H1 (cell line): ENCODE measurements around the gene DUSP1.

Experiments
- BACH1 ChIP-seq: IDR thresholded peaks from 2 replicates; pipeline ENCODE4 v1.6.1; 2012; ENCODE audit warnings: low read length, improper control_type of control experiment
- CBX8 ChIP-seq: fragments of 300-800, 300-1000 bp; sonication (generic); IDR thresholded peaks from 2 replicates; pipeline ENCODE4 v1.7.1; 2016; ENCODE audit warnings: low read depth, low read length, borderline replicate concordance
- EZH2 ChIP-seq: fragments of 200-600 bp; sonication (generic); IDR thresholded peaks from 2 replicates; pipeline ENCODE4 v1.7.1; 2012; ENCODE audit warnings: low read depth, mild to moderate bottlenecking, moderate library complexity, low read length, inconsistent platforms; ENCODE audit not compliant: severe bottlenecking
- JUND ChIP-seq: IDR thresholded peaks from 2 replicates; pipeline ENCODE4 v1.6.1; 2011; ENCODE audit warnings: mild to moderate bottlenecking, improper control_type of control experiment, low read length
- PHF8 ChIP-seq: fragments of 200-600 bp; sonication (generic); conservative IDR thresholded peaks from 2 replicates; pipeline ENCODE4 v1.7.1; 2012; ENCODE audit warnings: low read depth, mild to moderate bottlenecking, inconsistent platforms, low read length, moderate library complexity
- POLR2A ChIP-seq, 2 experiments: IDR thresholded peaks; 1 replicate in 1 of 2; 2 replicates in 1 of 2; pipeline ENCODE4 v1.6.1; 2011; ENCODE audit warnings: low read depth in 2 of 2, low read length in 2 of 2, mild to moderate bottlenecking in 2 of 2; ENCODE audit errors: control extremely low read depth in 1 of 2
- POLR2AphosphoS5 ChIP-seq: IDR thresholded peaks from 2 replicates; pipeline ENCODE4 v1.6.1; 2011; ENCODE audit warnings: low read depth, low read length
- SIN3A ChIP-seq, 2 experiments: IDR thresholded peaks in 1 of 2; conservative IDR thresholded peaks in 1 of 2; 2 replicates each; pipeline ENCODE4 v1.6.1; 2011 to 2012; ENCODE audit warnings: low read length in 2 of 2, improper control_type of control experiment in 1 of 2, low read depth in 1 of 2, mild to moderate bottlenecking in 1 of 2
- YY1 ChIP-seq: IDR thresholded peaks from 2 replicates; pipeline ENCODE4 v1.6.1; 2011; ENCODE audit warnings: low read depth, mild to moderate bottlenecking, low read length
- TF ChIP-seq, protein P1 (sequence below), 3 experiments: IDR thresholded peaks; 1 replicate in 2 of 3; 2 replicates in 1 of 3; pipeline versions ENCODE4 v1.5.1 to v1.6.1; 2011; ENCODE audit warnings: low read length in 3 of 3, mild to moderate bottlenecking in 3 of 3, inconsistent platforms in 2 of 3, low read depth in 1 of 3, moderate library complexity in 1 of 3; ENCODE audit not compliant: insufficient read depth in 1 of 3; ENCODE audit errors: control extremely low read depth in 1 of 3
- TF ChIP-seq, protein P2 (sequence below): IDR thresholded peaks from 2 replicates; pipeline ENCODE4 v1.6.1; 2012; ENCODE audit warnings: low read length, inconsistent platforms

DNA sequence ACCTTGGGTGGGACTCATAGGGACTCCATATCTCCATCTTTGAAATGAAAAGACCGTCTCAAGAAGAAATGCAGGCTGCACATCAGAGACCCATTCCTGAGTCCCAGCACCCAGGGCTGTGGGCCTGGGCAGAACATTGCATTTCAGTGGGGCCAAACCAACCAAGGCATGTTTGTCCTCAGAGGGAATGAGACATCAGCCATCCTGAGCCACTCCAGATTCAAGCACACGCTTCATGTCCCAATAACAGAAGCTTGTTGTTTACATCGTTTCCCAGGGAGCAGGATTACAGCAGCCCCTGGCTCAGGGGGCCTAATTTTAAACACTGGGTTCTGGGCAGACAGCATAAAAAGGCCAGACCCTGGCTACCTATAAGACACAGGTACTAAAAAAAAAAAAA, 24.3 kb downstream of the DUSP1 start:
- TF ChIP-seq SIN3A (conservative IDR thresholded peaks at IDR 0.05 in 1 of 2, IDR thresholded peaks at IDR 0.05 in 1 of 2; ENCODE audit: low read depth in 1 of 2, low read length in 2 of 2) = no peak
- no peak for TF ChIP-seq POLR2A (IDR thresholded peaks at IDR 0.05; ENCODE audit: control extremely low read depth in 1 of 2, low read depth in 2 of 2, low read length in 2 of 2)
- no peak for TF ChIP-seq POLR2AphosphoS5
- TF ChIP-seq, protein P1, sequence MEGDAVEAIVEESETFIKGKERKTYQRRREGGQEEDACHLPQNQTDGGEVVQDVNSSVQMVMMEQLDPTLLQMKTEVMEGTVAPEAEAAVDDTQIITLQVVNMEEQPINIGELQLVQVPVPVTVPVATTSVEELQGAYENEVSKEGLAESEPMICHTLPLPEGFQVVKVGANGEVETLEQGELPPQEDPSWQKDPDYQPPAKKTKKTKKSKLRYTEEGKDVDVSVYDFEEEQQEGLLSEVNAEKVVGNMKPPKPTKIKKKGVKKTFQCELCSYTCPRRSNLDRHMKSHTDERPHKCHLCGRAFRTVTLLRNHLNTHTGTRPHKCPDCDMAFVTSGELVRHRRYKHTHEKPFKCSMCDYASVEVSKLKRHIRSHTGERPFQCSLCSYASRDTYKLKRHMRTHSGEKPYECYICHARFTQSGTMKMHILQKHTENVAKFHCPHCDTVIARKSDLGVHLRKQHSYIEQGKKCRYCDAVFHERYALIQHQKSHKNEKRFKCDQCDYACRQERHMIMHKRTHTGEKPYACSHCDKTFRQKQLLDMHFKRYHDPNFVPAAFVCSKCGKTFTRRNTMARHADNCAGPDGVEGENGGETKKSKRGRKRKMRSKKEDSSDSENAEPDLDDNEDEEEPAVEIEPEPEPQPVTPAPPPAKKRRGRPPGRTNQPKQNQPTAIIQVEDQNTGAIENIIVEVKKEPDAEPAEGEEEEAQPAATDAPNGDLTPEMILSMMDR (IDR thresholded peaks at IDR 0.05; ENCODE audit: control extremely low read depth in 1 of 3, insufficient read depth in 1 of 3, low read depth in 1 of 3, low read length in 3 of 3) = no peak
- TF ChIP-seq EZH2 = no peak
- TF ChIP-seq YY1 = no peak
- no peak for TF ChIP-seq BACH1
- TF ChIP-seq, protein P2, sequence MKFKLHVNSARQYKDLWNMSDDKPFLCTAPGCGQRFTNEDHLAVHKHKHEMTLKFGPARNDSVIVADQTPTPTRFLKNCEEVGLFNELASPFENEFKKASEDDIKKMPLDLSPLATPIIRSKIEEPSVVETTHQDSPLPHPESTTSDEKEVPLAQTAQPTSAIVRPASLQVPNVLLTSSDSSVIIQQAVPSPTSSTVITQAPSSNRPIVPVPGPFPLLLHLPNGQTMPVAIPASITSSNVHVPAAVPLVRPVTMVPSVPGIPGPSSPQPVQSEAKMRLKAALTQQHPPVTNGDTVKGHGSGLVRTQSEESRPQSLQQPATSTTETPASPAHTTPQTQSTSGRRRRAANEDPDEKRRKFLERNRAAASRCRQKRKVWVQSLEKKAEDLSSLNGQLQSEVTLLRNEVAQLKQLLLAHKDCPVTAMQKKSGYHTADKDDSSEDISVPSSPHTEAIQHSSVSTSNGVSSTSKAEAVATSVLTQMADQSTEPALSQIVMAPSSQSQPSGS = no peak
- no peak for TF ChIP-seq PHF8
- TF ChIP-seq CBX8 = no peak
- TF ChIP-seq JUND = no peak
